ENCODE measurements around the gene DNAJB1.

GRCh38 chr19:14560776-14561108, 42.5 kb upstream of the DNAJB1 start:
- TF ChIP-seq CTCF (conservative IDR thresholded peaks at IDR 0.05 in 1 of 2, IDR thresholded peaks at IDR 0.05 in 1 of 2; ENCODE audit: extremely low read depth in 1 of 2, insufficient read depth in 1 of 2, low read depth in 1 of 2, low read length in 2 of 2) = no peak
- TF ChIP-seq EZH2 (IDR thresholded peaks at IDR 0.05; ENCODE audit: borderline replicate concordance, low read length) = no peak

All from mammary epithelial cell (primary cell).